Colonic mucosa (tissue), 4 donors: ENCODE data around the gene SERPINC1. TPM values are rescaled to one million over a fixed set of nuclear protein-coding genes. Genes with fewer than 3 reads are reported as not detected.
"Not testable (repeated sequence)": the region's sequence is repeated elsewhere in the genome, so short reads cannot be mapped to it uniquely, and the experiment has no call there.

Source experiments
- DNase-seq: peaks from one replicate; pipeline ENCODE4 v3.0.0-alpha.2; 2020
- H3K27ac ChIP-seq: fragments of 200-600 bp; one replicate; pipeline ENCODE4 v1.8.0; 2021
- H3K27me3 ChIP-seq: fragments of 200-600 bp; one replicate; pipeline ENCODE4 v1.8.0; 2021
- H3K36me3 ChIP-seq: fragments of 200-600 bp; one replicate; pipeline ENCODE4 v1.8.0; 2021
- H3K4me1 ChIP-seq: fragments of 200-600 bp; one replicate; pipeline ENCODE4 v1.8.0; 2021; ENCODE audit warnings: mild to moderate bottlenecking
- H3K4me3 ChIP-seq: fragments of 200-600 bp; one replicate; pipeline ENCODE4 v1.8.0; 2021
- H3K9ac ChIP-seq, 2 donors: one replicate each; pipeline ENCODE4 v1.7.0; 2013; ENCODE audit warnings: control low read depth in 2 of 2, low read depth in 2 of 2, low read length in 2 of 2
- H3K9me3 ChIP-seq: fragments of 200-600 bp; one replicate; pipeline ENCODE4 v1.8.0; 2021
- CTCF ChIP-seq: fragments of 200-600 bp; IDR thresholded peaks from one replicate; pipeline ENCODE4 v1.8.0; 2022; ENCODE audit warnings: antibody characterized with exemption, mild to moderate bottlenecking
- intact Hi-C: fragments of 100-400 bp; cut with DNase I; formaldehyde crosslinking; loops from one replicate; pipeline ENCODE4 v1.14.1; 2022
- total RNA-seq, 2 donors: library from RNA; stranded (reverse); fragmentation: NEBNext Ultra II Directional in 1 of 2; extraction: Animal tissue kit (Norgen Biotek cat#: 25700) in 1 of 2; gene quantifications; one replicate each; pipeline ENCODE4 v1.2.1, GENCODE V29; 2021
- donor health status: healthy.
- donor health status: DM: no; HTN: no; CAD: no.
- donor health status: DM: no; HTN: no; CAD: no.

SERPINC1 gene
- total RNA-seq = 1 to 10 TPM in 1 of 2 donors, under 1 TPM in 1; 0.29 to 1.8 TPM

- Histone ChIP-seq H3K9me3 (no peaks in the 10 kb centered on the region), H3K27me3 (no peaks in the 10 kb centered on the region), H3K27ac (no peak within 1 kb of the TSS), H3K36me3 (no peaks in the 10 kb centered on the region), H3K9ac (no peak within 1 kb of the TSS), H3K4me1 (no peaks in the 10 kb centered on the region), H3K4me3 (no peak within 1 kb of the TSS)
- no peak for DNase-seq
- intact Hi-C loops = no loop called here
- no peak for TF ChIP-seq CTCF
These were observed at the start of gene SERPINC1 for GRCh38 chr1:173917149-173917548. Gene SERPINC1 (minus strand): TSS chr1:173917327. CDS start chr1:173917259, 68 bp downstream.

- H3K27me3 ChIP-seq, H3K9me3 ChIP-seq, H3K27ac ChIP-seq, intact Hi-C loops, H3K9ac ChIP-seq, H3K4me1 ChIP-seq, H3K4me3 ChIP-seq, DNase-seq: not testable (repeated sequence)
- peaks cover 15% of the 10 kb centered on the region for H3K36me3 ChIP-seq
These were observed 48.8 kb upstream of the SERPINC1 start for GRCh38 chr1:173965896-173966295.

GRCh38 chr1:173963477-173963876, 46.4 kb upstream of the SERPINC1 start:
- Histone ChIP-seq H3K9me3 (no peaks in the 10 kb centered on the region), H3K27ac (no peak overlapping the region), H3K4me3 (no peak overlapping the region), H3K27me3 (no peaks in the 10 kb centered on the region), H3K4me1 (no peaks in the 10 kb centered on the region), H3K9ac (no peak overlapping the region), H3K36me3 (peaks cover 36% of the 10 kb centered on the region)
- intact Hi-C loops = no loop called here
- no peak for TF ChIP-seq CTCF
- no peak for DNase-seq

- peaks cover 40% of the 10 kb centered on the region for H3K36me3 ChIP-seq
- no peak for DNase-seq
These were observed 43.5 kb upstream of the SERPINC1 start for GRCh38 chr1:173960625-173961024.

GRCh38 chr1:173954179-173954578, 37.1 kb upstream of the SERPINC1 start:
- Histone ChIP-seq H3K27me3 (no peaks in the 10 kb centered on the region), H3K4me1 (no peaks in the 10 kb centered on the region), H3K36me3 (peaks cover 21% of the 10 kb centered on the region), H3K9me3 (no peaks in the 10 kb centered on the region), H3K27ac (no peak overlapping the region), H3K4me3 (no peak overlapping the region), H3K9ac (no peak overlapping the region)
- DNase-seq = no peak
- intact Hi-C loops = no loop called here
- no peak for TF ChIP-seq CTCF

More at GRCh38 chr1:173960625-173961024, 43.5 kb upstream of the SERPINC1 start:
- intact Hi-C loops = no loop called here
- no peak for TF ChIP-seq CTCF
- H3K4me3 ChIP-seq = no peak overlapping the region
- no peak overlapping the region for H3K27ac ChIP-seq
- no peaks in the 10 kb centered on the region for H3K9me3 ChIP-seq
- H3K4me1 ChIP-seq = no peaks in the 10 kb centered on the region
- H3K27me3 ChIP-seq = no peaks in the 10 kb centered on the region
- H3K9ac ChIP-seq = no peak overlapping the region

GRCh38 chr1:173948594-173948993, 31.5 kb upstream of the SERPINC1 start:
- H3K4me3 ChIP-seq = no peak overlapping the region
- DNase-seq = no peak
- no peaks in the 10 kb centered on the region for H3K4me1 ChIP-seq
- no peak overlapping the region for H3K27ac ChIP-seq
- H3K9ac ChIP-seq = no peak overlapping the region
- H3K36me3 ChIP-seq = peaks cover 30% of the 10 kb centered on the region
- intact Hi-C loops = loop anchor here (5.0 kb wide), 1 partner anchor 34 kb away; no protein-coding TSS in a partner anchor
- no peak for TF ChIP-seq CTCF
- no peaks in the 10 kb centered on the region for H3K9me3 ChIP-seq
- H3K27me3 ChIP-seq = no peaks in the 10 kb centered on the region
